GM23248 (cell line): ENCODE results near the gene PIK3R4.

Experiments
- EZH2 ChIP-seq: fragments of 200-600 bp; sonication (generic); IDR thresholded peaks from 2 replicates; pipeline ENCODE4 v1.6.1; 2018; ENCODE audit warnings: antibody characterized with exemption, mild to moderate bottlenecking; ENCODE audit not compliant: insufficient read depth, poor library complexity, severe bottlenecking
- EZH2phosphoT487 ChIP-seq: fragments of 200-600 bp; sonication (generic); IDR thresholded peaks from 2 replicates; pipeline ENCODE4 v1.6.1; 2018; ENCODE audit warnings: antibody characterized with exemption, moderate library complexity, mild to moderate bottlenecking, low read depth; ENCODE audit not compliant: insufficient read depth

- TF ChIP-seq EZH2, result no peak
- TF ChIP-seq EZH2phosphoT487, result no peak
These were observed 59.8 kb downstream of the PIK3R4 start for GRCh38 chr3:130686833-130687232.
